Spleen (tissue), 7 donors: ENCODE results near the gene RSRP1.
"Not testable (repeated sequence)": the region's sequence is repeated elsewhere in the genome, so short reads cannot be mapped to it uniquely, and the experiment has no call there.

Experiments
- POLR2A ChIP-seq, 3 donors: fragments of 450-650 bp; IDR thresholded peaks; one replicate each; pipeline ENCODE4 v1.5.1; 2017; ENCODE audit warnings: antibody characterized with exemption in 3 of 3, mild to moderate bottlenecking in 1 of 3
- POLR2AphosphoS5 ChIP-seq, 3 donors: sonication (generic); formaldehyde crosslinking; IDR thresholded peaks; one replicate each; pipeline ENCODE4 v1.5.1; 2017; ENCODE audit warnings: antibody characterized with exemption in 3 of 3
- TF ChIP-seq, protein P1 (sequence below), 11 experiments: fragments of 200-600 bp in 7 of 11; fragments of 450-650 bp in 4 of 11; sonication (generic) in 4 of 11; IDR thresholded peaks in 8 of 11; conservative IDR thresholded peaks in 3 of 11; 1 replicate in 7 of 11; 2 replicates in 4 of 11; pipeline versions ENCODE4 v1.4.0 to v1.8.0; 2016 to 2021; ENCODE audit warnings: antibody characterized with exemption in 11 of 11, inconsistent platforms in 4 of 11, mild to moderate bottlenecking in 1 of 11
- donor health status: DM: no; HTN: no; CAD: no; lungs with moderate emphysema.
- donor health status: DM: no; HTN: no; CAD: no.
- donor health status: DM: no; HTN: no; CAD: no.

- TF ChIP-seq, protein P1, sequence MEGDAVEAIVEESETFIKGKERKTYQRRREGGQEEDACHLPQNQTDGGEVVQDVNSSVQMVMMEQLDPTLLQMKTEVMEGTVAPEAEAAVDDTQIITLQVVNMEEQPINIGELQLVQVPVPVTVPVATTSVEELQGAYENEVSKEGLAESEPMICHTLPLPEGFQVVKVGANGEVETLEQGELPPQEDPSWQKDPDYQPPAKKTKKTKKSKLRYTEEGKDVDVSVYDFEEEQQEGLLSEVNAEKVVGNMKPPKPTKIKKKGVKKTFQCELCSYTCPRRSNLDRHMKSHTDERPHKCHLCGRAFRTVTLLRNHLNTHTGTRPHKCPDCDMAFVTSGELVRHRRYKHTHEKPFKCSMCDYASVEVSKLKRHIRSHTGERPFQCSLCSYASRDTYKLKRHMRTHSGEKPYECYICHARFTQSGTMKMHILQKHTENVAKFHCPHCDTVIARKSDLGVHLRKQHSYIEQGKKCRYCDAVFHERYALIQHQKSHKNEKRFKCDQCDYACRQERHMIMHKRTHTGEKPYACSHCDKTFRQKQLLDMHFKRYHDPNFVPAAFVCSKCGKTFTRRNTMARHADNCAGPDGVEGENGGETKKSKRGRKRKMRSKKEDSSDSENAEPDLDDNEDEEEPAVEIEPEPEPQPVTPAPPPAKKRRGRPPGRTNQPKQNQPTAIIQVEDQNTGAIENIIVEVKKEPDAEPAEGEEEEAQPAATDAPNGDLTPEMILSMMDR (IDR thresholded peaks at IDR 0.05 in 8 of 11, conservative IDR thresholded peaks at IDR 0.05 in 3 of 11) = not testable (repeated sequence)
- TF ChIP-seq POLR2A, POLR2AphosphoS5 (IDR thresholded peaks at IDR 0.05): not testable (repeated sequence)
Observed at GRCh38 chr1:25278790-25279189, 31.5 kb upstream of the RSRP1 start.
